Measurements from ENCODE around the gene PRKAG1. TPM values are rescaled to one million over a fixed set of nuclear protein-coding genes. Genes with fewer than 3 reads are reported as not detected.

Gene PRKAG1
- total RNA-seq, 2 experiments from 2014 or later = 65.9 to 70.2 TPM

- Mint-ChIP-seq H3K4me1 (peaks cover 46% of the 10 kb centered on the region), H3K36me3 (ENCODE audit: low read depth) (peaks cover 44% of the 10 kb centered on the region), H3K27ac (no peak overlapping the region), H3K4me3 (no peak overlapping the region), H3K27me3 (no peaks in the 10 kb centered on the region), H3K9me3 (no peaks in the 10 kb centered on the region)
- no peak for DNase-seq
- CTCF ChIA-PET = interaction anchor here (1.0 to 8.4 kb wide), 4 partner anchors 16 to 37 kb away, joined by 4 to 116 read pairs (median 24); partner anchors contain the start of genes DDN and WNT1
- POLR2A ChIA-PET = interaction anchor here (1.0 to 7.5 kb wide), 5 partner anchors 15 to 173 kb away, joined by 3 to 96 read pairs (median 4); partner anchors contain the start of genes DDN, DDX23 and TUBA1B
Measured at GRCh38 chr12:49015196-49015595, 3.4 kb downstream of the PRKAG1 start.

- ChIA-PET POLR2A (interaction anchor here (1.6 to 7.5 kb wide), 3 partner anchors 14 to 173 kb away, joined by 4 to 96 read pairs (median 4); partner anchors contain the start of genes DDN and DDX23), CTCF (interaction anchor here (1.1 to 8.4 kb wide), 5 partner anchors 9 to 96 kb away, joined by 3 to 116 read pairs (median 7); partner anchors contain the start of genes DDN and LMBR1L)
- H3K4me3 Mint-ChIP-seq = no peak overlapping the region
- no peaks in the 10 kb centered on the region for H3K27me3 Mint-ChIP-seq
- no peak overlapping the region for H3K27ac Mint-ChIP-seq
- peaks cover 43% of the 10 kb centered on the region for H3K36me3 Mint-ChIP-seq (ENCODE audit: low read depth)
- H3K4me1 Mint-ChIP-seq = peaks cover 41% of the 10 kb centered on the region
- H3K9me3 Mint-ChIP-seq = no peaks in the 10 kb centered on the region
- DNase-seq = no peak
Measured at GRCh38 chr12:49014547-49014946, 4.0 kb downstream of the PRKAG1 start.

GRCh38 chr12:49013428-49013827, 5.1 kb downstream of the PRKAG1 start:
- no peak overlapping the region for H3K4me3 Mint-ChIP-seq
- no peaks in the 10 kb centered on the region for H3K9me3 Mint-ChIP-seq
- ChIA-PET CTCF (interaction anchor here (1.2 to 8.4 kb wide), 6 partner anchors 8 to 85 kb away, joined by 3 to 116 read pairs (median 6); partner anchors contain the start of gene DDN), POLR2A (interaction anchor here (1.6 to 7.5 kb wide), 2 partner anchors 13 to 117 kb away, joined by 5 to 96 read pairs; partner anchors contain the start of genes DDN and TUBA1B)
- no peaks in the 10 kb centered on the region for H3K27me3 Mint-ChIP-seq
- H3K36me3 Mint-ChIP-seq (ENCODE audit: low read depth) = peaks cover 43% of the 10 kb centered on the region
- peaks cover 33% of the 10 kb centered on the region for H3K4me1 Mint-ChIP-seq
- no peak for DNase-seq
- H3K27ac Mint-ChIP-seq = no peak overlapping the region

- Mint-ChIP-seq H3K4me3 (no peak overlapping the region), H3K9me3 (no peaks in the 10 kb centered on the region), H3K36me3 (ENCODE audit: low read depth) (peaks cover 42% of the 10 kb centered on the region), H3K4me1 (peaks cover 30% of the 10 kb centered on the region), H3K27ac (no peak overlapping the region), H3K27me3 (no peaks in the 10 kb centered on the region)
- ChIA-PET POLR2A (interaction anchor here (1.6 to 7.5 kb wide), 2 partner anchors 12 to 118 kb away, joined by 5 to 96 read pairs; partner anchors contain the start of genes DDN and TUBA1B), CTCF (interaction anchor here (1.4 to 8.4 kb wide), 3 partner anchors 14 to 31 kb away, joined by 4 to 116 read pairs (median 40); partner anchors contain the start of gene DDN)
- no peak for DNase-seq
Measured at GRCh38 chr12:49012739-49013138, 5.8 kb downstream of the PRKAG1 start.

GRCh38 chr12:49010092-49010668, 8.4 kb downstream of the PRKAG1 start:
- POLR2A ChIA-PET = no interaction called here
- Mint-ChIP-seq H3K4me3 (no peak overlapping the region), H3K36me3 (ENCODE audit: low read depth) (peaks cover 35% of the 10 kb centered on the region), H3K4me1 (peaks cover 8% of the 10 kb centered on the region), H3K9me3 (no peaks in the 10 kb centered on the region), H3K27ac (no peak overlapping the region), H3K27me3 (no peaks in the 10 kb centered on the region)
- DNase-seq = no peak
- CTCF ChIA-PET = interaction anchor here (1.7 to 8.4 kb wide), 2 partner anchors 22 kb away, joined by 10 to 40 read pairs; no protein-coding TSS in a partner anchor

- DNase-seq = no peak
- Mint-ChIP-seq H3K27ac (no peak overlapping the region), H3K36me3 (ENCODE audit: low read depth) (peaks cover 41% of the 10 kb centered on the region), H3K9me3 (no peaks in the 10 kb centered on the region), H3K27me3 (no peaks in the 10 kb centered on the region), H3K4me1 (no peaks in the 10 kb centered on the region), H3K4me3 (no peak overlapping the region)
- POLR2A ChIA-PET = interaction anchor here (0.8 kb wide), 1 partner anchor 9 kb away, joined by 3 read pairs; no protein-coding TSS in a partner anchor
- CTCF ChIA-PET = interaction anchor here (1.2 to 1.7 kb wide), 3 partner anchors 11 to 21 kb away, joined by 4 to 10 read pairs (median 6); no protein-coding TSS in a partner anchor
Measured at GRCh38 chr12:49008943-49009342, 9.6 kb downstream of the PRKAG1 start.

GRCh38 chr12:49000346-49000745, 18.2 kb downstream of the PRKAG1 start:
- H3K27ac Mint-ChIP-seq = no peak overlapping the region
- H3K4me1 Mint-ChIP-seq = peaks cover 30% of the 10 kb centered on the region
- DNase-seq = no peak
- H3K36me3 Mint-ChIP-seq (ENCODE audit: low read depth) = peaks cover 41% of the 10 kb centered on the region
- H3K9me3 Mint-ChIP-seq = no peaks in the 10 kb centered on the region
- no peak overlapping the region for H3K4me3 Mint-ChIP-seq
- ChIA-PET POLR2A (interaction anchor here (0.7 to 8.2 kb wide), 4 partner anchors 12 to 130 kb away, joined by 4 to 96 read pairs (median 5); partner anchors contain the start of gene PRKAG1), CTCF (interaction anchor here (0.5 to 10.7 kb wide), 7 partner anchors 12 to 793 kb away, joined by 4 to 116 read pairs (median 7); partner anchors contain the start of genes DHH and PRKAG1)
- H3K27me3 Mint-ChIP-seq = peaks cover 37% of the 10 kb centered on the region

GRCh38 chr12:48999371-49000131, 19.0 kb downstream of the PRKAG1 start, which contains the start of gene DDN:
TSS of gene DDN (minus strand) at chr12:48999375. CDS start at chr12:48999287, 88 bp downstream.
- Mint-ChIP-seq H3K27ac (no peak within 1 kb of the TSS), H3K4me1 (peaks cover 33% of the 10 kb centered on the region), H3K9me3 (no peaks in the 10 kb centered on the region), H3K27me3 (peaks cover 42% of the 10 kb centered on the region), H3K4me3 (peak within 1 kb of the TSS; percentile 56), H3K36me3 (ENCODE audit: low read depth) (peaks cover 33% of the 10 kb centered on the region)
- ChIA-PET CTCF (interaction anchor here (1.1 to 10.7 kb wide), 7 partner anchors 11 to 95 kb away, joined by 3 to 116 read pairs (median 7); partner anchors contain the start of genes DHH and PRKAG1), POLR2A (interaction anchor here (0.7 to 8.2 kb wide), 8 partner anchors 9 to 147 kb away, joined by 3 to 96 read pairs (median 4); partner anchors contain the start of genes PRKAG1 and WNT1)
- DNase-seq = peak; percentile 43

- no peak for DNase-seq
- H3K27me3 Mint-ChIP-seq = peaks cover 51% of the 10 kb centered on the region
- ChIA-PET POLR2A (interaction anchor here (0.9 to 8.2 kb wide), 7 partner anchors 9 to 132 kb away, joined by 3 to 96 read pairs (median 3); partner anchors contain the start of genes ARF3, PRKAG1 and WNT1), CTCF (interaction anchor here (1.1 to 10.7 kb wide), 10 partner anchors 10 to 146 kb away, joined by 3 to 116 read pairs (median 22); partner anchors contain the start of genes DDX23, DHH and PRKAG1)
- no peaks in the 10 kb centered on the region for H3K9me3 Mint-ChIP-seq
- H3K36me3 Mint-ChIP-seq (ENCODE audit: low read depth) = peaks cover 30% of the 10 kb centered on the region
- no peak overlapping the region for H3K27ac Mint-ChIP-seq
- H3K4me1 Mint-ChIP-seq = peaks cover 33% of the 10 kb centered on the region
- H3K4me3 Mint-ChIP-seq = peak overlapping the region; percentile 53
Measured at GRCh38 chr12:48998497-48999353, 19.9 kb downstream of the PRKAG1 start.

GRCh38 chr12:48997719-48998496, 20.7 kb downstream of the PRKAG1 start:
- Mint-ChIP-seq H3K4me3 (peak overlapping the region; percentile 53), H3K27me3 (peaks cover 55% of the 10 kb centered on the region), H3K36me3 (ENCODE audit: low read depth) (peaks cover 23% of the 10 kb centered on the region), H3K4me1 (peaks cover 33% of the 10 kb centered on the region), H3K27ac (no peak overlapping the region), H3K9me3 (no peaks in the 10 kb centered on the region)
- CTCF ChIA-PET = interaction anchor here (0.8 to 10.7 kb wide), 15 partner anchors 9 to 182 kb away, joined by 3 to 116 read pairs (median 5); partner anchors contain the start of genes DDX23, DHH, LMBR1L and PRKAG1
- POLR2A ChIA-PET = interaction anchor here (0.9 to 8.2 kb wide), 7 partner anchors 17 to 140 kb away, joined by 3 to 96 read pairs (median 3); partner anchors contain the start of genes ARF3, PRKAG1 and TUBA1B
- DNase-seq = no peak
